D721Med (cell line): ENCODE measurements around the gene RAP1GAP.

Experiments used
- DNase-seq: peaks from one replicate; pipeline ENCODE4 v3.0.0; 2011; ENCODE audit warnings: low spot score; ENCODE audit not compliant: insufficient read length
- FAIRE-seq: peaks from 2 replicates; lab custom pipeline; 2011; peaks lifted over from hg19 to GRCh38; lab: Jason Lieb, UNC
- TF ChIP-seq, protein P1 (sequence below): IDR thresholded peaks from 2 replicates; pipeline ENCODE4 v1.5.1; 2012; ENCODE audit warnings: mild to moderate bottlenecking, control low read depth; ENCODE audit not compliant: insufficient read depth; ENCODE audit errors: missing control alignments

Gene RAP1GAP

DNA sequence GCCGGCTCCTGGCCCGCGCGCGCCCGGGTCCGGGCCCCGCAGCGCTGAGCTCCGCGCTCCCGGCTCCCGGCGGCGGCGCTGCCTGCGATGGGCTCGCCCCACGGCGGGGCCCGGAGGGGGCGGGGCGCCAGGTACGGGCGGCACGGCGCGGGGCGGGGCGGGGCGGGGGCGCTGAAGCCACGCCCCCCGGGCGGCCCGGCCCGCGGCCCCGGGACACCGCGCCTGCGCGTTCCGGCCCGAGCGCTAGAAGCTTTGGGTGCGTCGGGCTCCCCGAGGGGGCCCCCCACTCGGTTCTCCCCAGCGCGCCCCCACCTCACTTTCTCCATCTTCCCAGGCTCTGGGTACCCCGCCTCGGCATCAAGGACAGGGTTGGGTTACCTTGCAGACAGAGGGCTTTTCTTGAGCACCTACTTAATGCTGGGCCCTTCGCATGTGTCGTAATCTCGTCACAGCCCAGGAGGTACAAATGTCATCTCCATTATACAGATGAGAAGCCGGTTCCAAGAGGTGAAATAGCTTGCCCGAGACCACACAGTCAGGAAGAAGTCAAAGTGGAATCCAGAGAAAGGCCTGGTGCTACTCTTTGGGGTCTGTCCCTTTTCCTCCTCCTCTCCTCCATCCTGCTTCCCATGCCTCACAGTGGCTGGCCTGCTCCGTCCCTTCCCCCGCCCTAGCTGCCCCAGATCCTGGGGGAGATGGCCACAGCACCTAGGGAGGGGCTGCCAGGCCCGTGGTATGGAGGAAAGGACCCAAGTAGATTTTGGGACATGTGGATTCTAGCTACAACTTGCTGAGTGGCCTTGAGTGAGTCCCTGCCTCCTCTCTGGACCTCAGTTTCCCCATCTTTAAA lies 46.5 kb downstream of the RAP1GAP start:
- TF ChIP-seq, protein P1, sequence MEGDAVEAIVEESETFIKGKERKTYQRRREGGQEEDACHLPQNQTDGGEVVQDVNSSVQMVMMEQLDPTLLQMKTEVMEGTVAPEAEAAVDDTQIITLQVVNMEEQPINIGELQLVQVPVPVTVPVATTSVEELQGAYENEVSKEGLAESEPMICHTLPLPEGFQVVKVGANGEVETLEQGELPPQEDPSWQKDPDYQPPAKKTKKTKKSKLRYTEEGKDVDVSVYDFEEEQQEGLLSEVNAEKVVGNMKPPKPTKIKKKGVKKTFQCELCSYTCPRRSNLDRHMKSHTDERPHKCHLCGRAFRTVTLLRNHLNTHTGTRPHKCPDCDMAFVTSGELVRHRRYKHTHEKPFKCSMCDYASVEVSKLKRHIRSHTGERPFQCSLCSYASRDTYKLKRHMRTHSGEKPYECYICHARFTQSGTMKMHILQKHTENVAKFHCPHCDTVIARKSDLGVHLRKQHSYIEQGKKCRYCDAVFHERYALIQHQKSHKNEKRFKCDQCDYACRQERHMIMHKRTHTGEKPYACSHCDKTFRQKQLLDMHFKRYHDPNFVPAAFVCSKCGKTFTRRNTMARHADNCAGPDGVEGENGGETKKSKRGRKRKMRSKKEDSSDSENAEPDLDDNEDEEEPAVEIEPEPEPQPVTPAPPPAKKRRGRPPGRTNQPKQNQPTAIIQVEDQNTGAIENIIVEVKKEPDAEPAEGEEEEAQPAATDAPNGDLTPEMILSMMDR, result no peak
- DNase-seq (no peak), FAIRE-seq (no peak)

DNA sequence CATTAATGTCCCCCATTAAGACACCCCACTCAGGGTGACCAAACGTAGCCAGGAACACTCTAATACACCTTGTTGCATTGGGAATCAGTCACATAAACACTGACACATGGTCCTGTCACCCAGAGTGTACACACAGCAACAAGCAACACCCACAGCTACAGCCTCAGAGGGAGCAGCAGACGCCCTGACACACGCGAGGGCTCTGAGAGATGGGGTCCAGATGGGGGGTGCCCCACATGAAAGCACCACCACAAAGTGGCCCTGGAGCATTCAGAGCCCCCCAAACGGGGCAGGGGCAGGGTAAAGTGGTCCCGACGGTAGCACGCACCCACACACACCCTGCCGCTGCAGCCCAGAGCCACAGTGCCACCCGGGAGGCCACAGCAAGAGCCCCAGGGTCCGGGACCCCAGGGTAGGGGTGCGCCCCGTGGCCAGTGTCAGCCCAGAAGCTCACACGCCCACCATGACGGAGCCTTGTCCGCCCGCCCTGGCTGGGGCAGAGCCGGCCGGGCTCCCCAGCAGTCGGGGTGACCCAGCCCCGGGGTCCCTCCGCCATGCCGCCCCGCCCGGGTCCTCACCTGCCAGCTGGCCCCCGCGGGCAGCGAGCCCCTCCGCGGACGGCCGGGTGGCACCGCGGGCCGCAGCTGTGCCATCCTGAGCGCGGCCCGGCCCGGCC lies 47.3 kb downstream of the RAP1GAP start:
- DNase-seq, result no peak
- TF ChIP-seq, protein P1, result no peak
- FAIRE-seq, result no peak

DNA sequence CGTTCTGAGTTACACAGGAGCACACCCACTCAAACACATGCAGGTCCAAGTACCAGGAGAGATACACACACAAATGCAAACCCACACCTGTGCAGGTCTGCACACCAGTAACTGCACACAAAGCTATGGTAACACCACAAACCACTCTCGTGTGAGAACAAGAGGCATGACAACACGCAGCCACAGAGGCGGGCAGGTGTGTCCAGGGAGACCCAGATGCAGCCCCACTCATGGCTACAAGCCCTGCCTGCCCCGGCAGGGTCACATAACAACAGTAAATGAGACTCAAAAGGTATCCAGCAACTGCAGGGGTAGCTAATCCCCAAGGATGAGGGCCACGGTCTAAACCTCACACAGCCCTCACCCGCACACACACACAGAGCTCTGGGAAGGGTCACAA lies 48.1 kb downstream of the RAP1GAP start:
- DNase-seq (no peak), FAIRE-seq (no peak)
- TF ChIP-seq, protein P1, result no peak

DNA sequence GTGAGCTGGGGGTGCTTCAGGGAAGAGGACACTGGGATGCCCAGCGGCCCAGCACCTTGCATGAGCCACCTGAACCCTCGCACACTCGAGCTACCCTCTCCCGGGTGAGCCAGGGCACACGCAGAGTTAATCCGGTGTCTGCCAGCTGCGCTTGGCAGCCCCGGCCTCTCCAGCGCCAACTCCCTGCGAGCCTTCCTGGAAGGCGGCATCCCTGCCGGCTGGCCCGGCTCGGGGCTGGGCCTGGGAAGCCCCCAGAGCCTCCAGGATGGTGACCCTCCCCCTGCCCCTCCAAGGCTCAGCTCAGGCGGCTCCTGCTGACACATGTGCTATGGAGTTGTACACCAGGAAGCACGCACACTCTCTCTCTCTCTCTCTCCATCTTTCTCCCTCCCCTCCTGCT lies 48.7 kb downstream of the RAP1GAP start:
- DNase-seq (no peak), FAIRE-seq (no peak)

DNA sequence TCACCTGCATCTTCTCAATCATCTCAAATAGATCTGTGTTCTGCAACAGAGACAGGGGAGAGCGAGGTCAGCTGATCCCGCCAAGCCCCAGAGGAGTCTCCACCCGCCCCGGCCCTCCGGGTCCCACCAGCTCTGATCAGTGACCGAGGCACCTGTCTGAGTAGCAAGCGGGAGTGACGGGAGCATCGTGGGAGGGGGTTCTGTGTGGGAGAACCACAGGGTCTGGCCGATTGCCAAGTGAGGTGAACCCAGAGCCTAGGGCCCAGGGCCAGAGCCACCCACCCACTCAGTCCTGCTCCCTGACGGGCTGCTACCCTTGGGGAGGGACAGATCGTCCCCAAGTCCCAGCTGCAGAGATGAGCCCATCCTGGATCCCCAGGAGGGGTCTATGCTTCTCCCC lies 49.1 kb downstream of the RAP1GAP start:
- FAIRE-seq (no peak), DNase-seq (no peak)

More for the DNA sequence above, 48.7 kb downstream of the RAP1GAP start:
- TF ChIP-seq, protein P1, result no peak

DNA sequence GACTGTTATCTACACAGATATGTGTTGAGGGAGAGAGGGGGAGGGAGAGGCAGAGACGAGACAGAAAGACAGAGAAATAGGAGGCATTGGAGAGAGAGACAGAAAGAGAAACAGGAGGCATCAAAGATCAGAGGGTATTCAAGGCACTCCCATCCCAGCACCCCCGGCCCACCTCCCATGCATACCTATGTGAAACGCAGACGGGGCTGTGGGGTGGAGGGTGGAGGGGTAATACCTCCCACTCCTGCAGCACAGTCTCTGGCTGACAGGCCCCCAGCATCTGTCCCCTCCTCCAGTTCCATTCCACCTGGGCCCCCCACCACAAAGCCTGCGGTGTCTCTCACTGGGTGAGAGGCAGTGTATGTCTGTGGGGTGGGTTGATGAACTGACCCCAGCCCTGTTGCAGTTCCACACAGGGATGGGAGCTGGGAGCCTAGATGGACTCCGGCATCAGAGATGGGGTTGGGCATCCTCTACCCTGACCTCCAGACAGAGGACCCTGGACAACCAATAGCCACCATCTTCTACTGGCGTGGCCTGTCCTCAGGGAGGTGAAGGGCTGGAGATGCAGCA lies 49.7 kb downstream of the RAP1GAP start:
- TF ChIP-seq, protein P1, result no peak
- DNase-seq (no peak), FAIRE-seq (no peak)

More for the DNA sequence above, 49.1 kb downstream of the RAP1GAP start:
- TF ChIP-seq, protein P1, result no peak
